HL-60 (cell line): ENCODE measurements around the gene TMPRSS4.

ENCODE experiments used
- DNase-seq, 2 experiments: peaks; one replicate each; pipeline ENCODE4 v3.0.0-alpha.2; 2010 to 2020; ENCODE audit warnings: low read depth in 1 of 2, low spot score in 1 of 2
- H3K27ac ChIP-seq: fragments of 250-450 bp; sonication (Bioruptor Pico); replicated peaks from 2 replicates; pipeline ENCODE4 v1.5.1; 2020; ENCODE audit warnings: mild to moderate bottlenecking, moderate library complexity
- H3K27me3 ChIP-seq: fragments of 250-450 bp; sonication (Bioruptor Pico); 2 replicates; pipeline ENCODE4 v1.5.1; 2021; ENCODE audit warnings: mild to moderate bottlenecking, moderate library complexity; ENCODE audit not compliant: insufficient read depth, poor library complexity, severe bottlenecking
- H3K4me3 ChIP-seq: replicated peaks from 2 replicates; pipeline ENCODE4 v1.5.1; 2011; ENCODE audit warnings: mild to moderate bottlenecking, control low read depth, low read length; ENCODE audit not compliant: insufficient read depth
- CTCF ChIP-seq: IDR thresholded peaks from one replicate; pipeline ENCODE4 v1.5.1; 2011; ENCODE audit warnings: low read length, control low read depth, inconsistent platforms; ENCODE audit not compliant: insufficient read depth
- GABPA ChIP-seq: IDR thresholded peaks from 2 replicates; pipeline ENCODE4 v1.6.1; 2012; ENCODE audit warnings: low read depth
- POLR2AphosphoS5 ChIP-seq: IDR thresholded peaks from 2 replicates; pipeline ENCODE4 v1.6.1; 2012; ENCODE audit warnings: low read depth
- REST ChIP-seq: IDR thresholded peaks from 2 replicates; pipeline ENCODE4 v1.6.1; 2012; ENCODE audit warnings: low read depth; ENCODE audit not compliant: insufficient replicate concordance
- SPI1 ChIP-seq: IDR thresholded peaks from 2 replicates; pipeline ENCODE4 v1.6.1; 2012; ENCODE audit warnings: low read depth, mild to moderate bottlenecking, borderline replicate concordance

TMPRSS4 gene

GRCh38 chr11:118170882-118171268 is 94.0 kb downstream of the TMPRSS4 start:
- Histone ChIP-seq H3K27me3 (no peaks in the 10 kb centered on the region), H3K4me3 (no peak overlapping the region), H3K27ac (no peak overlapping the region)
- DNase-seq, result no peak
- no peak for TF ChIP-seq REST
- TF ChIP-seq CTCF, result no peak
- no peak for TF ChIP-seq GABPA
- no peak for TF ChIP-seq SPI1
- no peak for TF ChIP-seq POLR2AphosphoS5
